NT2/D1 (cell line): ENCODE data around the gene DHH.

Experiments used
- YY1 ChIP-seq: IDR thresholded peaks from 2 replicates; pipeline ENCODE4 v1.6.1; 2011; ENCODE audit not compliant: insufficient read length, insufficient read depth
- ZNF274 ChIP-seq: IDR thresholded peaks from 2 replicates; pipeline ENCODE4 v1.6.1; 2011; ENCODE audit warnings: mild to moderate bottlenecking, low read depth, low read length

DNA sequence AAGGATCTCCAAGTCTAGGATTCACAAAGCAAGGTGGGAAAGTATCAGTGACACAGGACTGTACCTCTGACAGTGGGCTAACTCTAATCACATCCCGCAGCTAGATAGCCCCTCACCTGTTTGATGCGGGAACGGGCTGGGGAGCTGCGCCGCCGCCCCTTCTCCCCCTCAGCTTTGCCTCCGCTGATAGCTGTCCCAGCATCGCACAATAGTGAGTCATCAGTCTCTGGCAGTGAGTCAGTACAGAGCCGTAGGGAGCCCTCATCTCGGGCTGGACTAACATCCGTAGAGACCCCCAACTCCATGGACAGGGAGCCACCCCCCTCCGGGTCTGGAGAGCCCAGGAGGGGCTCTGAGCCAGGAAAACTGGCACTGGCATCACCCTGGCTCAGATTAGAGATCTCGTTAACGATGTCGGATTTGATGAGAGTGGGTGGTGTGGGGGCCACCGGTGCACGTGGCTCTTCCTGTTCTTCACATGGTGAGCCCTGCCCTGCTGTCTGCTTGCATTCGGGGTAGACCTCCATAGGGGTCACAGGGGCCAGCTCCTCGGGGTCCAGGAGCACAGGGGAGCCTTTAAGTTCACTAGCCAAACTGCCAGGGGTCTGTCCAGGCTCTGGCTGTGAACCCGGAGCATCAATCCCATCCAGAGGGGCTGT is 44.9 kb downstream of the DHH start:
- TF ChIP-seq ZNF274 = no peak
- TF ChIP-seq YY1 = no peak
